Epithelial cell of proximal tubule (primary cell): Measurements from ENCODE around the gene HTR4. TPM values are rescaled to one million over a fixed set of nuclear protein-coding genes. Genes with fewer than 3 reads are reported as not detected.
"Not testable (repeated sequence)": the region's sequence is repeated elsewhere in the genome, so short reads cannot be mapped to it uniquely, and the experiment has no call there.

ENCODE experiments used
- DNase-seq: peaks from one replicate; pipeline ENCODE4 v3.0.0-alpha.2; 2011; ENCODE audit warnings: low read depth
- H3K4me3 ChIP-seq: 2 replicates; pipeline ENCODE4 v1.5.1; 2011; ENCODE audit warnings: low read depth, mild to moderate bottlenecking, low read length
- total RNA-seq: library from RNA; depleted of rRNA; stranded (reverse); fragments of >200 nt; gene quantifications from 2 replicates; pipeline ENCODE4 v1.2.3, GENCODE V29; 2015
- TF ChIP-seq, protein P1 (sequence below): conservative IDR thresholded peaks from 2 replicates; pipeline ENCODE4 v1.5.1; 2012; ENCODE audit warnings: low read depth, mild to moderate bottlenecking, low read length

The HTR4 gene
- total RNA-seq, 1 donor from 2014 or later = not detected

DNA sequence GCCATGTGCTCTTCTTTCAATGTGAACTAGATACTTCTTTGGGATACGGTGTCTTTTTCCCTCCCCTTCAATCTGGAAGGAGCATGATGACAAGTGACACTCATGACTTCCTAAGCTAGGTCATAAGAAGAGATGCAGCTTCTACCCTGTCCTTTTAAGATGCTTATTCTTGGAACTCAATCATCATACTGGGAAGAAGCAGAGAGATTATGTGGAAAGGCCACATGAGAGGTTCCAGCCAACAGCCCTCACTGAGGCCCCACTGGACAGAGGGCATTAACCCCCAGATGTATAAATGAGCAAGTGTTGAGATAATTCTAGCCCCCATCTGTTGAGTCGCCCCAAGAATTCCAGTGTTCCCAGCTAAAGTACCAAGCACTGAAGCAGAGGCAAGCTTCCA, 29.3 kb upstream of the HTR4 start:
- DNase-seq = no peak
- TF ChIP-seq, protein P1, sequence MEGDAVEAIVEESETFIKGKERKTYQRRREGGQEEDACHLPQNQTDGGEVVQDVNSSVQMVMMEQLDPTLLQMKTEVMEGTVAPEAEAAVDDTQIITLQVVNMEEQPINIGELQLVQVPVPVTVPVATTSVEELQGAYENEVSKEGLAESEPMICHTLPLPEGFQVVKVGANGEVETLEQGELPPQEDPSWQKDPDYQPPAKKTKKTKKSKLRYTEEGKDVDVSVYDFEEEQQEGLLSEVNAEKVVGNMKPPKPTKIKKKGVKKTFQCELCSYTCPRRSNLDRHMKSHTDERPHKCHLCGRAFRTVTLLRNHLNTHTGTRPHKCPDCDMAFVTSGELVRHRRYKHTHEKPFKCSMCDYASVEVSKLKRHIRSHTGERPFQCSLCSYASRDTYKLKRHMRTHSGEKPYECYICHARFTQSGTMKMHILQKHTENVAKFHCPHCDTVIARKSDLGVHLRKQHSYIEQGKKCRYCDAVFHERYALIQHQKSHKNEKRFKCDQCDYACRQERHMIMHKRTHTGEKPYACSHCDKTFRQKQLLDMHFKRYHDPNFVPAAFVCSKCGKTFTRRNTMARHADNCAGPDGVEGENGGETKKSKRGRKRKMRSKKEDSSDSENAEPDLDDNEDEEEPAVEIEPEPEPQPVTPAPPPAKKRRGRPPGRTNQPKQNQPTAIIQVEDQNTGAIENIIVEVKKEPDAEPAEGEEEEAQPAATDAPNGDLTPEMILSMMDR = no peak
- H3K4me3 ChIP-seq = no peak overlapping the region

DNA sequence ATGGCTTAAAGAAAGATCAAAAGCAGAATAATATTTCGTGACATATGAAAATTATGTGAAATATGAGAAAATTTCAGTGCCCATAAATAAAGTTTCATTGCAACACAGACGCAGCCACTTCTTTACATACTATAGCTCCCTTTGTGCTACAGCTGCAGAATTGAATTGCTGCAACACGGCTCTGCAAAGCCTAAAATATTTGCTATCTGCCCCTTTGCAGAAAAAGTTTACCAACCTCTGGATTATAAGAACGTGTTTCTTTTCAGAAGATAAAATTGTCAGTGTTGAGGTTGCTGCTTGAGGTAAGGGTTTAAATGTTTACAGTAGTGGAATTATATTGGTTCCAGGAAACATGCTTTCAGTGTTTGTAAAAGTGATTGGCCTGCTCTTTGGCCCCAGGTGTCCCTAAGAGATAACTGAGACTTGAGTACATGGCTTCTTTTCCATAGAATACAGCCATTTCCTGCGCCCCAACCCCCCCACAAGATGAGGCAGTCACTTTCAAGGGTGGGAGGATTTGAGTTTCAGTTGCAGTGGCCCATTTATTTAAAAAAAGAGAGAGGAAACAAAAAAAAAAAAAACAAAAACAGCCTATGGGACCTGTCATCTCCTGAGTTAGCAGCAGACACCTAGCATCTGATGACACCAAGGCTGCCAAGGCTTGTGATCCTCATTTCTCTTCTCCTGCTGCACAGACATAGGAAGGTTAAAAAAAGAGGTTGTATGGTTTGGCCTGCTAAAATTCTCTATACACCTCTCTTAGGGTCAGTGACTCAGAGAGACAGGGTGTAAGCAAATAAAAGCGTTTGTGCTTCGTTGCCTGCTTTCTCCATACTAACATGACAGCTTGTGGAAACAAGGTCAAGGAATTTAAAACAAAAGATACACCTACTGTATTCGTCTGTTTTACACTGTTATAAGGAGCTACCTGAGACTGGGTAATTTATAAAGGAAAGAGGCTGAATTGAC, 28.0 kb upstream of the HTR4 start:
- TF ChIP-seq, protein P1 = no peak
- H3K4me3 ChIP-seq = no peak overlapping the region
- no peak for DNase-seq

DNA sequence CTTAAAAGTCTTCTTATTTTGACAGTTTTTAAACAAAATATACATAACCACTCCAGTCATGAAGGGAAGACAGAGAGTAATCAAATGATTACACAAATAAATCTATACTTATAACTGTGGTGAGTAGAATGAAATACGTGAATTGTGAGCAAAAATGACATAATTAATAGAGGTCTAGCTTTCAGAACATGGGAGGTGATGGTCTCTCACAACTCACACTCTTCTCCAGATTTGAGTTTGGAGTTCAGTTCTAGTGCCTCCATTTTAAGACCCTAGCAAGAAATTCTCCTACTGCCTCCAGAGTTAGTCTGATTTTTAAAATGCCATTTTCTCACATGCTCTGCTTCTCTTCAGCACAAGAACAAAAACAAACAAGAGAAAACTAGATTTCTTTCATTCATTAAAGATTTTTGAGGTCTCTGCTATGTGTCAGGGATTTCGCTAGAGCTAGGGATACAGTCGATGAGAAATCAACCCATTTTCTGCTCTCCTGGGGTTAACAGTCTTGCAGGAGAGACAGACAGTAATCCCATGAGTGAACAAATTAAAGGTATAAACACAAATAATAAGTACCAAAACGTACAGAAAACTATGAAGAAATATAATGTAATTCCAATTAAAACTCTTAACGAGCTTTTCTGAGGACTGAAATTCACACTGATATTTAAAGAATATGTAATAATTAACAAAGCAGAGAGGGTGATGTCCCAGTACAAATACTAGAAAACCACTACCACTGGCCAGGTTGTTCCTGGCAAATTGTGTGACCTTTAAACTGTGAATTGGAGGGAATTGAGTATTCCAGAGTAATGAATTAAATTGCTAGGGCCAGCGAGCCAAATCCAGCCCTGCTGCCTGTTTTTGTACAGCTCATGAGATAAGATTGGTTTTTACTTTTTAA, 27.1 kb upstream of the HTR4 start:
- TF ChIP-seq, protein P1 = no peak
- H3K4me3 ChIP-seq = no peak overlapping the region
- DNase-seq = no peak

DNA sequence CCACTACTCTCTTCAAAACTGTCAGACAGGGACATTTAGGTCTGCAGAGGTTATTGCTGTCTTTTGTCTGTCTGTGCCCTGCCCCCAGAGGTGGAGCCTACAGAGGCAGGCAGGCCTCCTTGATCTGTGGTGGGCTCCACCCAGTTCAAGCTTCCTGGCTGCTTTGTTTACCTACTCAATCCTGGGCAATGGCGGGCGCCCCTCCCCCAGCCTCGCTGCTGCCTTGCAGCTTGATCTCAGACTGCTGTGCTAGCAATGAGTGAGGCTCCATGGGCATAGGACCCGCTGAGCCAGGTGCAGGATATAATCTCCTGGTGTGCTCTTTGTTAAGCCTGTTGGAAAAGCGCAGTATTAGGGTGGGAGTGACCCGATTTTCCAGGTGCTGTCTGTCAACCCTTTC, 19.4 kb upstream of the HTR4 start:
- H3K4me3 ChIP-seq, DNase-seq: not testable (repeated sequence)

DNA sequence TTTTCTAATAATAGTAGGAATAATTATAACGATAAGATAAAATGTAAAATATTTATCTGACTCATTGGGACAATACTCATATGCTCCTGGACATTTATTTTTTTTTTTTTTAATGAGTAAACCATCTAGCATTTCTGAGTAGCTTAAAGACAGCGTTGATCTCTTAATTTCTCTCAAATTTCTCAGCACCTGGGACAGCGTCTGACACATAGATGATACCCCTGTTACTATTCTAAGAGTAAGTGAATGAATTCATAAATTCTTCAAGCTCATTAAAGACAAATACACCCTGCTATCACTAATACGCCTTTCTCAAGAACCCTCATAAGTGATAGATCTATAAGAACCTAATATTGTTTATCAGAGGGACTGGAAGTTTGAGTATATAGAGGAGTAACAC, 12.0 kb upstream of the HTR4 start:
- H3K4me3 ChIP-seq = no peak overlapping the region
- no peak for DNase-seq
- TF ChIP-seq, protein P1 = no peak

DNA sequence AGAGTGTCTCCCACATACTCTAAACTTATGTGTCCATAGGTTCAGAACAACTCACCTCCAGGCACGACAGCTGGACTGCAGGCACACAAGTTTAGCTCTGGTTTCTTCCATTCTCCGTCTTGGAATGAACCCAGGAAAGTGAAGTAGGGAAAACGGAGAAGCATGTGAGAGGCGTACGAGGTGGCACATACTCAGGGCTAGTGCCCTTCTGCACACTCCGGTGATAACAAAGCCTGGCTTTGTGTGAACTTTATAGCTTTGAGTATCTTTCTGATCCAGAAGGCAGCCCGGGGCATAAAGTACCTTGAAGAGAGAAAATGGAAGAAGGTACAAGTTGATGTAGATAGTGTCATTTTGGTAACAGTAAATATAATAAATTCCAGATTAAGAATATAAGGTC, 11.1 kb upstream of the HTR4 start:
- no peak for DNase-seq
- TF ChIP-seq, protein P1 = no peak
- no peak overlapping the region for H3K4me3 ChIP-seq

DNA sequence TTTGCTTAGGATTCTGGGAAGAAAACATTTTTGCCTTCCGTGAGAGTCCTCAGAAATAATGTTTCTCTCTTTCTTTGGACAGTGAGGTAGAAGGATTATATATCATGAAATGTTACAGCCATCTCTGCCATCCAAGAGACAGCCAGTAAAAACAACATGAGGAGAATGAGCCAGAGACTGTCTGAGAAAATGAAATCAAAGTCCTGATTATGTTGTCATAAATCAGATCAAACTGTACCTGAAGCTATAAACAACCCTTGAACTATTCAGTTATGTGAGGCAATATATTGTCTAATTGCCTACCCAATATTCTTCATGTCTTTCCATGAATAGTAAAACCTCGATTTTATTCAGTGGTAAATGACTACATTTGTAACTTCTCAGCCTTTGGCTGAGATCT, 9.2 kb upstream of the HTR4 start:
- DNase-seq = no peak
- no peak overlapping the region for H3K4me3 ChIP-seq
- TF ChIP-seq, protein P1 = no peak
